ENCODE data around the gene RNF126. TPM values are rescaled to one million over a fixed set of nuclear protein-coding genes. Genes with fewer than 3 reads are reported as not detected.

The RNF126 gene
- polyA plus RNA-seq, 1 donor (not counting 4 experiments of a cell fraction or from before 2014, with no cell fraction given): 8.2 TPM

GRCh38 chr19:641702-642101 lies 21.3 kb downstream of the RNF126 start:
- Histone ChIP-seq H3K4me2 (ENCODE audit: control insufficient read depth, extremely low read depth, insufficient read depth, low read depth, low read length) (peak overlapping the region; percentile 71), H3K9ac (ENCODE audit: control insufficient read depth, extremely low read depth, insufficient read depth, low read length) (no peak overlapping the region), H3K4me3 (ENCODE audit: control insufficient read depth in 2 of 3, extremely low read depth in 1 of 3, insufficient read depth in 2 of 3, low read depth in 1 of 3, low read length in 3 of 3) (no peak overlapping the region), H3K36me3 (ENCODE audit: control insufficient read depth in 2 of 2, extremely low read depth in 1 of 2, insufficient read depth in 2 of 2, low read length in 2 of 2) (peaks cover under 1 to 11% of the 10 kb centered on the region in 2 experiments), H3K27me3 (ENCODE audit: control insufficient read depth, extremely low read depth, insufficient read depth, low read length) (no peaks in the 10 kb centered on the region), H3K9me1 (ENCODE audit: control insufficient read depth, extremely low read depth, insufficient read depth, low read length) (no peaks in the 10 kb centered on the region), H2AFZ (ENCODE audit: control insufficient read depth, low read length) (no peak overlapping the region), H3K9me3 (ENCODE audit: control insufficient read depth, low read depth, low read length) (no peaks in the 10 kb centered on the region), H3K27ac (ENCODE audit: control insufficient read depth, insufficient read depth, low read length) (no peak overlapping the region), H3K79me2 (ENCODE audit: control insufficient read depth, insufficient read depth, low read length) (no peaks in the 10 kb centered on the region), H4K20me1 (ENCODE audit: control insufficient read depth, extremely low read depth, insufficient read depth, low read length) (peaks cover 3% of the 10 kb centered on the region), H3K4me1 (ENCODE audit: control insufficient read depth, extremely low read depth, insufficient read depth, low read length) (peaks cover 4% of the 10 kb centered on the region)
- TF ChIP-seq CTCF (optimal IDR thresholded peaks at IDR 0.05 in 1 of 3, IDR thresholded peaks at IDR 0.05 in 1 of 3, conservative IDR thresholded peaks at IDR 0.05 in 1 of 3; ENCODE audit: extremely low read depth in 1 of 3, insufficient read depth in 2 of 3, low read length in 3 of 3) (no peak), EZH2 (IDR thresholded peaks at IDR 0.05; ENCODE audit: low read length) (no peak)
- no peak for FAIRE-seq
- dilution Hi-C loops (cut with MboI; ENCODE audit: extremely low pct_ligation_motif_present, low sequenced_read_pairs): no loop called here
- DNase-seq (ENCODE audit: low read depth, low spot score): no peak

- no peak overlapping the region for H3K4me3 ChIP-seq (ENCODE audit: control insufficient read depth in 2 of 3, extremely low read depth in 1 of 3, insufficient read depth in 2 of 3, low read depth in 1 of 3, low read length in 3 of 3)
- H3K79me2 ChIP-seq (ENCODE audit: control insufficient read depth, insufficient read depth, low read length): no peaks in the 10 kb centered on the region
- H3K9ac ChIP-seq (ENCODE audit: control insufficient read depth, extremely low read depth, insufficient read depth, low read length): no peak overlapping the region
- no peak for TF ChIP-seq CTCF (optimal IDR thresholded peaks at IDR 0.05 in 1 of 3, IDR thresholded peaks at IDR 0.05 in 1 of 3, conservative IDR thresholded peaks at IDR 0.05 in 1 of 3; ENCODE audit: extremely low read depth in 1 of 3, insufficient read depth in 2 of 3, low read length in 3 of 3)
- no peak for TF ChIP-seq EZH2 (IDR thresholded peaks at IDR 0.05; ENCODE audit: low read length)
- peaks cover 4% of the 10 kb centered on the region for H3K4me1 ChIP-seq (ENCODE audit: control insufficient read depth, extremely low read depth, insufficient read depth, low read length)
- H3K9me3 ChIP-seq (ENCODE audit: control insufficient read depth, low read depth, low read length): no peaks in the 10 kb centered on the region
- H3K36me3 ChIP-seq (ENCODE audit: control insufficient read depth in 2 of 2, extremely low read depth in 1 of 2, insufficient read depth in 2 of 2, low read length in 2 of 2): peaks cover 0 to 6% of the 10 kb centered on the region in 2 experiments
- no peaks in the 10 kb centered on the region for H3K27me3 ChIP-seq (ENCODE audit: control insufficient read depth, extremely low read depth, insufficient read depth, low read length)
- DNase-seq (ENCODE audit: low read depth, low spot score): no peak
- peaks cover 3% of the 10 kb centered on the region for H4K20me1 ChIP-seq (ENCODE audit: control insufficient read depth, extremely low read depth, insufficient read depth, low read length)
- no peak for FAIRE-seq
- dilution Hi-C loops (cut with MboI; ENCODE audit: extremely low pct_ligation_motif_present, low sequenced_read_pairs): no loop called here
- no peak overlapping the region for H3K27ac ChIP-seq (ENCODE audit: control insufficient read depth, insufficient read depth, low read length)
- no peaks in the 10 kb centered on the region for H3K9me1 ChIP-seq (ENCODE audit: control insufficient read depth, extremely low read depth, insufficient read depth, low read length)
- H3K4me2 ChIP-seq (ENCODE audit: control insufficient read depth, extremely low read depth, insufficient read depth, low read depth, low read length): no peak overlapping the region
- H2AFZ ChIP-seq (ENCODE audit: control insufficient read depth, low read length): no peak overlapping the region
Measured at GRCh38 chr19:640606-641189, 22.3 kb downstream of the RNF126 start.
